Measurements from ENCODE around the gene RABGAP1L.

- no peak for TF ChIP-seq POLR2A (IDR thresholded peaks at IDR 0.05)
- TF ChIP-seq, protein P1, sequence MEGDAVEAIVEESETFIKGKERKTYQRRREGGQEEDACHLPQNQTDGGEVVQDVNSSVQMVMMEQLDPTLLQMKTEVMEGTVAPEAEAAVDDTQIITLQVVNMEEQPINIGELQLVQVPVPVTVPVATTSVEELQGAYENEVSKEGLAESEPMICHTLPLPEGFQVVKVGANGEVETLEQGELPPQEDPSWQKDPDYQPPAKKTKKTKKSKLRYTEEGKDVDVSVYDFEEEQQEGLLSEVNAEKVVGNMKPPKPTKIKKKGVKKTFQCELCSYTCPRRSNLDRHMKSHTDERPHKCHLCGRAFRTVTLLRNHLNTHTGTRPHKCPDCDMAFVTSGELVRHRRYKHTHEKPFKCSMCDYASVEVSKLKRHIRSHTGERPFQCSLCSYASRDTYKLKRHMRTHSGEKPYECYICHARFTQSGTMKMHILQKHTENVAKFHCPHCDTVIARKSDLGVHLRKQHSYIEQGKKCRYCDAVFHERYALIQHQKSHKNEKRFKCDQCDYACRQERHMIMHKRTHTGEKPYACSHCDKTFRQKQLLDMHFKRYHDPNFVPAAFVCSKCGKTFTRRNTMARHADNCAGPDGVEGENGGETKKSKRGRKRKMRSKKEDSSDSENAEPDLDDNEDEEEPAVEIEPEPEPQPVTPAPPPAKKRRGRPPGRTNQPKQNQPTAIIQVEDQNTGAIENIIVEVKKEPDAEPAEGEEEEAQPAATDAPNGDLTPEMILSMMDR (IDR thresholded peaks at IDR 0.05), result no peak
Measured at GRCh38 chr1:174242856-174243255, 83.5 kb downstream of the RABGAP1L start.
